Measurements from ENCODE around the gene FOSL1.

The FOSL1 gene

GRCh38 chr11:65854852-65855837 is 45.0 kb downstream of the FOSL1 start:
- DNase-seq (ENCODE audit: insufficient read length, low spot score) = no peak
- FAIRE-seq = no peak
- no peak for TF ChIP-seq POLR2AphosphoS5 (IDR thresholded peaks at IDR 0.05; ENCODE audit: low read depth, low read length)
- TF ChIP-seq POU2F2 (IDR thresholded peaks at IDR 0.05; ENCODE audit: low read depth, low read length) = no peak
- TF ChIP-seq POLR2A (IDR thresholded peaks at IDR 0.05; ENCODE audit: low read depth, low read length) = no peak; the same call in 1 of the 2 replicates
- TF ChIP-seq SPI1 (IDR thresholded peaks at IDR 0.05; ENCODE audit: low read depth, low read length) = no peak
- no peak for TF ChIP-seq PAX5 (IDR thresholded peaks at IDR 0.05; ENCODE audit: insufficient read depth, low read length, severe bottlenecking)
- no peak for TF ChIP-seq TAF1 (IDR thresholded peaks at IDR 0.05; ENCODE audit: low read depth, low read length)

GRCh38 chr11:65854161-65854592 is 46.0 kb downstream of the FOSL1 start:
- TF ChIP-seq POLR2AphosphoS5 (IDR thresholded peaks at IDR 0.05; ENCODE audit: low read depth, low read length) (peak; percentile 27; the same call in 1 of the 2 replicates), PAX5 (IDR thresholded peaks at IDR 0.05; ENCODE audit: insufficient read depth, low read length, severe bottlenecking) (no peak), TAF1 (IDR thresholded peaks at IDR 0.05; ENCODE audit: low read depth, low read length) (no peak), POU2F2 (IDR thresholded peaks at IDR 0.05; ENCODE audit: low read depth, low read length) (no peak), POLR2A (IDR thresholded peaks at IDR 0.05; ENCODE audit: low read depth, low read length) (no peak; the same call in 1 of the 2 replicates), SPI1 (IDR thresholded peaks at IDR 0.05; ENCODE audit: low read depth, low read length) (no peak)
- no peak for DNase-seq (ENCODE audit: insufficient read length, low spot score)

GRCh38 chr11:65853246-65853979 is 46.8 kb downstream of the FOSL1 start:
- FAIRE-seq (no peak), DNase-seq (ENCODE audit: insufficient read length, low spot score) (no peak)
- TF ChIP-seq POU2F2 (IDR thresholded peaks at IDR 0.05; ENCODE audit: low read depth, low read length) (0 out of 2 replicates have a peak, but pooled peaks have one; percentile 8), POLR2AphosphoS5 (IDR thresholded peaks at IDR 0.05; ENCODE audit: low read depth, low read length) (peak; percentile 54; the same call in 1 of the 2 replicates), TAF1 (IDR thresholded peaks at IDR 0.05; ENCODE audit: low read depth, low read length) (no peak)

More at GRCh38 chr11:65854161-65854592, 46.0 kb downstream of the FOSL1 start:
- no peak for FAIRE-seq

GRCh38 chr11:65852508-65853245 is 47.5 kb downstream of the FOSL1 start:
- FAIRE-seq = no peak
- TF ChIP-seq PAX5 (IDR thresholded peaks at IDR 0.05; ENCODE audit: insufficient read depth, low read length, severe bottlenecking) = no peak
- TF ChIP-seq TAF1 (IDR thresholded peaks at IDR 0.05; ENCODE audit: low read depth, low read length) = no peak
- TF ChIP-seq POU2F2 (IDR thresholded peaks at IDR 0.05; ENCODE audit: low read depth, low read length) = peak; percentile 8; the same call in 1 of the 2 replicates
- no peak for TF ChIP-seq SPI1 (IDR thresholded peaks at IDR 0.05; ENCODE audit: low read depth, low read length)
- TF ChIP-seq POLR2A (IDR thresholded peaks at IDR 0.05; ENCODE audit: low read depth, low read length) = peak; percentile 48
- peak; percentile 23 for TF ChIP-seq POLR2AphosphoS5 (IDR thresholded peaks at IDR 0.05; ENCODE audit: low read depth, low read length)
- DNase-seq (ENCODE audit: insufficient read length, low spot score) = no peak

GRCh38 chr11:65851811-65852507 is 48.2 kb downstream of the FOSL1 start:
- TF ChIP-seq POU2F2 (IDR thresholded peaks at IDR 0.05; ENCODE audit: low read depth, low read length) (peak; percentile 41; the same call in 1 of the 2 replicates), TAF1 (IDR thresholded peaks at IDR 0.05; ENCODE audit: low read depth, low read length) (peak; percentile 10; the same call in 1 of the 2 replicates), PAX5 (IDR thresholded peaks at IDR 0.05; ENCODE audit: insufficient read depth, low read length, severe bottlenecking) (no peak), SPI1 (IDR thresholded peaks at IDR 0.05; ENCODE audit: low read depth, low read length) (no peak), POLR2A (IDR thresholded peaks at IDR 0.05; ENCODE audit: low read depth, low read length) (peak; percentile 27; the same call in 1 of the 2 replicates), POLR2AphosphoS5 (IDR thresholded peaks at IDR 0.05; ENCODE audit: low read depth, low read length) (peak; percentile 76)
- FAIRE-seq (no peak), DNase-seq (ENCODE audit: insufficient read length, low spot score) (no peak)

GRCh38 chr11:65851083-65851579 is 49.1 kb downstream of the FOSL1 start:
- TF ChIP-seq POLR2A (IDR thresholded peaks at IDR 0.05; ENCODE audit: low read depth, low read length) = peak; percentile 7; the same call in 1 of the 2 replicates
- 0 out of 2 replicates have a peak, but pooled peaks have one; percentile 16 for TF ChIP-seq POLR2AphosphoS5 (IDR thresholded peaks at IDR 0.05; ENCODE audit: low read depth, low read length)
- TF ChIP-seq PAX5 (IDR thresholded peaks at IDR 0.05; ENCODE audit: insufficient read depth, low read length, severe bottlenecking) = no peak
- DNase-seq (ENCODE audit: insufficient read length, low spot score) (no peak), FAIRE-seq (peak; percentile 9)

GRCh38 chr11:65850217-65851082 is 49.7 kb downstream of the FOSL1 start:
- DNase-seq (ENCODE audit: insufficient read length, low spot score) = no peak
- TF ChIP-seq POLR2A (IDR thresholded peaks at IDR 0.05; ENCODE audit: low read depth, low read length) (peak; percentile 27; the same call in 1 of the 2 replicates), TAF1 (IDR thresholded peaks at IDR 0.05; ENCODE audit: low read depth, low read length) (no peak), PAX5 (IDR thresholded peaks at IDR 0.05; ENCODE audit: insufficient read depth, low read length, severe bottlenecking) (no peak), SPI1 (IDR thresholded peaks at IDR 0.05; ENCODE audit: low read depth, low read length) (no peak), POU2F2 (IDR thresholded peaks at IDR 0.05; ENCODE audit: low read depth, low read length) (no peak), POLR2AphosphoS5 (IDR thresholded peaks at IDR 0.05; ENCODE audit: low read depth, low read length) (peak; percentile 58)
- FAIRE-seq = no peak
